HS-27A (cell line): Measurements from ENCODE around the gene SDC4.

Source experiments
- DNase-seq: peaks from one replicate; pipeline ENCODE4 v3.0.0-alpha.2; 2012; ENCODE audit warnings: low read depth, missing footprints

Gene SDC4

GRCh38 chr20:45343532-45344167 is 4.6 kb downstream of the SDC4 start:
- no peak for DNase-seq

- DNase-seq: no peak
Measured at GRCh38 chr20:45342855-45343531, 5.2 kb downstream of the SDC4 start.

GRCh38 chr20:45341939-45342854 is 6.0 kb downstream of the SDC4 start:
- DNase-seq: no peak

- no peak for DNase-seq
Measured at GRCh38 chr20:45341579-45341938, 6.7 kb downstream of the SDC4 start.

- no peak for DNase-seq
Measured at GRCh38 chr20:45340951-45341350, 7.3 kb downstream of the SDC4 start.

- no peak for DNase-seq
Measured at GRCh38 chr20:45340236-45340847, 7.9 kb downstream of the SDC4 start.

GRCh38 chr20:45339799-45340198 is 8.4 kb downstream of the SDC4 start:
- no peak for DNase-seq

GRCh38 chr20:45339084-45339483 is 9.1 kb downstream of the SDC4 start:
- DNase-seq: no peak

GRCh38 chr20:45338121-45339030 is 9.8 kb downstream of the SDC4 start:
- DNase-seq: no peak

- DNase-seq: no peak
Measured at GRCh38 chr20:45337367-45338120, 10.7 kb downstream of the SDC4 start.

GRCh38 chr20:45336530-45337366 is 11.5 kb downstream of the SDC4 start:
- DNase-seq: no peak

GRCh38 chr20:45330476-45330875 is 17.7 kb downstream of the SDC4 start:
- DNase-seq: no peak

- no peak for DNase-seq
Measured at GRCh38 chr20:45329497-45330319, 18.5 kb downstream of the SDC4 start.

- DNase-seq: no peak
Measured at GRCh38 chr20:45328451-45328850, 19.8 kb downstream of the SDC4 start.

- no peak for DNase-seq
Measured at GRCh38 chr20:45325371-45325770, 22.9 kb downstream of the SDC4 start.

- no peak for DNase-seq
Measured at GRCh38 chr20:45323731-45324130, 24.5 kb downstream of the SDC4 start.

GRCh38 chr20:45322952-45323383 is 25.3 kb downstream of the SDC4 start:
- DNase-seq: no peak

GRCh38 chr20:45320948-45321595 is 27.2 kb downstream of the SDC4 start:
- DNase-seq: no peak
